Placental pericyte (primary cell): Measurements from ENCODE around the gene IQSEC1. TPM values are rescaled to one million over a fixed set of nuclear protein-coding genes. Genes with fewer than 3 reads are reported as not detected.

Experiments
- small RNA-seq: library from RNA; depleted of rRNA; stranded (forward); fragments of <200 nt; gene quantifications from one replicate; pipeline ENCODE3, GENCODE V24; 2012; ENCODE audit warnings: low replicate concordance
- total RNA-seq: library from RNA; depleted of rRNA; stranded (reverse); fragments of >200 nt; gene quantifications from 2 replicates; pipeline ENCODE4 v1.2.3, GENCODE V29; 2012

The IQSEC1 gene
- total RNA-seq: 14.2 and 22.3 TPM in 2 replicates

DNA sequence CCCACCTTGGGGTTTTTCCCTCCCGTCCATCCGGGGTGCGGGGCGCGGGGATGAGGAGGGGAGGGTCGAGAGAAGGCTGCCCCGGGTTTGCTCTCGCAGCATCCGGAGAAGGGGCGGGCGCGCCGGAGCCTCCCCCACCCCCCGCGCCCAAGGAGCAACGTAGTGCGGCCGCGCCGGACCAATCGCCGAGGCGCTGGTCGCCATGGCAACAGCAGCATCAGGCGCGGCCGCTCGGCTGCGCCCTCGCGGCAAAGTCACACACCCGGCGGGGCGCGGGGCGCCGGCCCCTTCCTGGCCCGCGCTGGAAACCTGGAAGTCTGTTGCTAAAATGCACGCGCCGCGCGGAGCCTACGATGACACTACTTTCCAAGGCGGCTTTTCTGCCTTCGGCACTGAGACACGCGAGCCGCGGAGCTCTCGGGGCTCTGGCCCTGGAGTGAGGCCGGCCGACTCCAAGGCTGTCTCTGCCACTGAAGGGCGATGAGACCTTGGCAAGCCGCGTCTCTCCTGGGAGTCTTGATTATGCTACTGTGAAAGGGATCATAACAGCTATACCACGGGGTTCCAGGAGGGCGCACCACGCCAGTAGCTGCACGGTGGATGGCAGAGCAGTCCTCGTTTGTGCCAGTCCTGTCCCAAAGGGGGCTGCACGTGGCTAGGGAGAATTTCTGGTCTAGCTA, at the start of gene IQSEC1:
Gene IQSEC1, minus strand, starts transcription at position 104 of the 680 bp plus-strand sequence. CDS start 415 bp downstream, outside the sequence.

Small RNAs within 50 kb of the gene (small RNA-seq; reads per million reads assigned to genes)
- gene AC034198.1 (not detected), gene AC069271.1 (not detected)

Other genes with a start within 250 kb of the IQSEC1 start
- 338 and 975 TPM in 2 replicates for gene RPL32, start 231.9 kb downstream of the IQSEC1 start, total RNA-seq